GM10847 (cell line): ENCODE data around the gene KRTAP9-3.
"Not testable (repeated sequence)": the region's sequence is repeated elsewhere in the genome, so short reads cannot be mapped to it uniquely, and the experiment has no call there.

Experiments
- POLR2A ChIP-seq: IDR thresholded peaks from 2 replicates; pipeline ENCODE4 v1.6.1; 2011; ENCODE audit not compliant: insufficient read length; ENCODE audit errors: extremely low read depth

Gene KRTAP9-3

DNA sequence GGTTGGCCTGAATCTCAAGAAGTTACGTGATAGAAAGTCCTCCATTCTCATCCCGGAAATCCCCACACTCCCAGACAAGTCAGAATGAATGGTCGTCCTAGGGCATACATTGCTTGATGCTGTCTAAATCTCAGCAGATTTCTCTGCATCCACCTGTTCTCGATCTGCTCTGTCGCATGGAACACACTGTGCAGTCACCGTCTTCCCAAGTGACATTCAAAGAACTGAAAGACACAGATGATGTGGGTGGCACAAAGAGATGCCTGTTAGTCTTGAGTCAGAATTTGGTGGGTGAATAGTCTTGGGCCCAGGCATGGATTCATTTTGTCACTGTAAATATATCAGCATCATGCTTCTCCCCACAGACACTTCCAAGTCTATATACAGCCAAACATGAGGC lies 518 bp upstream of the KRTAP9-3 start:
- TF ChIP-seq POLR2A = no peak

DNA sequence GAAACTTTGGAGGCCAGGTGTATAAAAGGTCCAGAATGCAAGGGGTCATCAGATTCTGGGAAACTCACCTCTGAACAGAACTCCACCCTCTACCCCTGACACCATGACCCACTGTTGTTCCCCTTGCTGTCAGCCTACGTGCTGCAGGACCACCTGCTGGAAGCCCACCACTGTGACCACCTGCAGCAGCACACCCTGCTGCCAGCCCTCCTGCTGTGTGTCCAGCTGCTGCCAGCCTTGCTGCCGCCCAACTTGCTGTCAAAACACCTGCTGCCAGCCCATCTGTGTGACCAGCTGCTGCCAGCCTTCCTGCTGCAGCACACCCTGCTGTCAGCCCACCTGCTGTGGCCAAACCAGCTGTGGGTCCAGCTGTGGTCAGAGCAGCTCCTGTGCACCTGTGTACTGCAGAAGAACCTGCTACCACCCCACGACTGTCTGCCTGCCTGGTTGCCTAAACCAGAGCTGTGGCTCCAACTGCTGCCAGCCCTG lies 5.7 kb downstream of the KRTAP9-3 start, which contains the start of gene KRTAP9-8:
Gene KRTAP9-8 (plus strand): TSS at position 51 of the 489 bp plus-strand sequence. CDS start 53 bp downstream, at position 104.
- not testable (repeated sequence) for TF ChIP-seq POLR2A

DNA sequence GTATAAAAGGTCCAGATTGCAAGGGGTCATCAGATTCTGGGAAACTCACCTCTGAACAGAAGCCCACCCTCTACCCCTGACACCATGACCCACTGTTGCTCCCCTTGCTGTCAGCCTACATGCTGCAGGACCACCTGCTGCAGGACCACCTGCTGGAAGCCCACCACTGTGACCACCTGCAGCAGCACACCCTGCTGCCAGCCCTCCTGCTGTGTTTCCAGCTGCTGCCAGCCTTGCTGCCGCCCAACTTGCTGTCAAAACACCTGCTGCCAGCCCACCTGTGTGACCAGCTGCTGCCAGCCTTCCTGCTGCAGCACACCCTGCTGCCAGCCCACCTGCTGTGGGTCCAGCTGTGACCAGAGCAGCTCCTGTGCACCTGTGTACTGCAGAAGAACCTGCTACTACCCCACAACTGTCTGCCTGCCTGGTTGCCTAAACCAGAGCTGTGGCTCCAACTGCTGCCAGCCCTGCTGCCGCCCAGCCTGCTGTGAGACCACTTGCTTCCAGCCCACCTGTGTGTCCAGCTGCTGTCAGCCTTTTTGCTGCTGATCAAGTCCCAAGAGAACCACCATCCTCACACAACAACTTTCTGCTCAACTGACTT lies 17.5 kb downstream of the KRTAP9-3 start, which contains the start of gene KRTAP9-4:
Gene KRTAP9-4 (plus strand): TSS at position 51 of the 604 bp plus-strand sequence. CDS start 34 bp downstream, at position 85.
- TF ChIP-seq POLR2A = not testable (repeated sequence)

DNA sequence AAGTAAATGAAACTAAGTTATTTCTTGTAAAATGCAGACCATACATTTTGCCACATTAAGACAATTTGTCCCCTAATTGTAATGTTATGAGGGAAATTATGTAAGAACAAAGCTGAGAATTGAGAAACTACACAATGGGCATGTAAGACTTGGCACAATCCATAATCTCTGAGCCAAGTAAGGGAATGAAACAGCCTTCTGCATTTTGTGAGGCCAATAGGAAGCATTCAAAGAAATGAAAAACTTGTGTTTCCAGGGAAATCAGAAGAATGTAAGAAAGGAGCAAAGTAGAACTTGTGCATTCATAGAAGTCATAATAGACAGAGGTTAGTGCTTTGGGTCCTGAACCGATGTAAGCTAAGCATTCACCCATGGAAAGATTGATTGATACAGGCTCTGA lies 19.0 kb downstream of the KRTAP9-3 start:
- TF ChIP-seq POLR2A = no peak

DNA sequence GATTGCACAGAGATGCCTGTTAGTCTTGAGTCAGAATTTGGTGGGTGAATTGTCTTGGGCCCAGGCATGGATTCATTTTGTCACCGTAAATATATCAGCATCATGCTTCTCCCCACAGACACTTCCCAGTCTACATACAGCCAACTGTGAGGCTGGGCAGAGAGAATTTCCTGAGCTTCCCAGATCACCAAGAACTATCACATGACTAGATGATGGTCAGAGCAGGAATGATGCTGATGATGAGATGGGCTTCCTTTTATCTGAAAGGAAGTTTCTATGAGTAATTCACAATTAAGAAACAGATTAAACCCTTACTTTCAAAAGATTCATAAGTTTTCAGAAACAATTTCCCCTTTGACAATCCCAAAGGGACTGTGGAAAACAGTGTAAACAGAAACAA lies 22.6 kb downstream of the KRTAP9-3 start:
- no peak for TF ChIP-seq POLR2A

DNA sequence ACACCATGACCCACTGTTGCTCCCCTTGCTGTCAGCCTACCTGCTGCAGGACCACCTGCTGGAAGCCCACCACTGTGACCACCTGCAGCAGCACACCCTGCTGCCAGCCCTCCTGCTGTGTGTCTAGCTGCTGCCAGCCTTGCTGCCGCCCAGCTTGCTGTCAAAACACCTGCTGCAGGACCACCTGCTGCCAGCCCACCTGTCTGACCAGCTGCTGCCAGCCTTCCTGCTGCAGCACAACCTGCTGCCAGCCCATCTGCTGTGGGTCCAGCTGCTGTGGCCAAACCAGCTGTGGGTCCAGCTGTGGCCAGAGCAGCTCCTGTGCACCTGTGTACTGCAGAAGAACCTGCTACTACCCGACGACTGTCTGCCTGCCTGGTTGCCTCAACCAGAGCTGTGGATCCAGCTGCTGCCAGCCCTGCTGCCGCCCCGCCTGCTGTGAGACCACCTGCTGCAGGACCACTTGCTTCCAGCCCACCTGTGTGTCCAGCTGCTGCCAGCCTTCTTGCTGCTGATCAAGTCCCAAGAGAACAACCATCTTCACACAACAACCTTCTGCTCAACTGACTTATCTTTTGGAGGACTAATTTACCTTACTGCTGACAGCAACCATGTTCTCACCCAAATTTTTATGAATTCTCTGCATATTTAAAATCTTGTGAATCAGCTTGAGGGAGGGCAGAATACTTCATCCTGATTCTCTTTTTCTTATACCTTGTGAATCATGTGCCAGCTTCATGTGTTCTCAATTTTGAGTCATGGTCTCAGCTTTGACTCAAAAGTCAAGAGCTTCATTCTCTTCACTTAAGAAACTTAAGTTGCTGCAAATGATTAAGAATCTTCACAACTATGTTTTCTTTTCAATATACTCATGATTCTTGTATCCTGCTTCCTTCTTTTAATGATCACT lies 23.4 kb downstream of the KRTAP9-3 start, which contains the start of gene KRTAP9-9:
Gene KRTAP9-9 (plus strand): TSS at position 4 of the 910 bp plus-strand sequence.
- TF ChIP-seq POLR2A = not testable (repeated sequence)

DNA sequence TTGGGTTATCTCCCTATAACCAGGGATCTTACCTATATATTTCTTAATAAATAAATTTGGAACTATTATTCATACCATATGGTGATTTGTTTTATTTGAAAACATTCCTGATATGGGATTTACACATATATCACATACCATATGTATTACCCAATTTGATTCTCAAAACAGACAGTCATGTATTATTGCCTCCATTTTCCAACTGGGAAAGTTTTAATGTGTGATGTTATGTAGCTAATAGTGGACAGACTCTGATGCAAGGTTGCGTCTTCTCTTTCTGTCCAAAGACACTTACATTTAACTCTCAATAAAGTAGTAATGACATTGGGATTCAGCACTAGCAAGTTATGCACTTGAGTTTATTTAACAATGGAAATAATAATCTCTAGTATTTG lies 24.0 kb downstream of the KRTAP9-3 start:
- TF ChIP-seq POLR2A = no peak

DNA sequence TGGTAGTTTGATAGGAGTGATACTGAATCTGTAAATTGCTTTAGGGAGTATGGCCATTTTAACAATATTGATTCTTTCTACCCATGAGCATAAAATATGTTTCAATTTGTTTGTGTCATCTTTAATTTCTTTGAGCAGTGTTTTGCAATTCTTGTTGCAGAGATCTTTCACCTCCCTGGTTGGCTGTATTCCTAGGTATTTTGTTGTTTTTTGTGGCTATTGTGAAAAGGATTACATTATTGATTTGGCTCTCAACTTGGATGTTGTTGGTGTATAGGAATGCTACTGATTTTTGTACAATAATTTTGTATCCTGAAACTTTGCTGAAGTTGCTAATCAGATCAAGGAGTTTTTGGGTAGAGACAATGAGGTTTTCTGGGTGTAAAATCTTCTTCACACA lies 26.2 kb downstream of the KRTAP9-3 start:
- no peak for TF ChIP-seq POLR2A

DNA sequence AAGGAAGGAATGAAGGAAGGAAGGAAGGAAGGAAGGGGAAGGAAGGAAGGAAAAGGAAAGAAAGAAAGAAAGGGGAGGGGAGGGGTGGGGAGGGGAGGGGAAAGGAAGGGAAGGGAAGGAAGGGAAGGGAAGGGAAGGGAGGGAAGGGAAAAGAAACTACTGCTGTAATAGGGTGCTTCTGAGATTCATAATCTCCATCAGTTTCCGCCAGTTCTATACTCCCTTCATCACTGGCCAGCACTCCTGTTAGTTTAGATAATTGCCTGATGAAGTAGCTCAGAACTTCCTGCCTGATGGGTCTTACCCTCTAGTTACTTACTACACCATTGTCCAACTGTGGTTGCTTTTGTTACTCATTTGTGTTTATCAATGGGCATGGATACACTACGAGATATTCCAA lies 31.0 kb downstream of the KRTAP9-3 start:
- TF ChIP-seq POLR2A = no peak

DNA sequence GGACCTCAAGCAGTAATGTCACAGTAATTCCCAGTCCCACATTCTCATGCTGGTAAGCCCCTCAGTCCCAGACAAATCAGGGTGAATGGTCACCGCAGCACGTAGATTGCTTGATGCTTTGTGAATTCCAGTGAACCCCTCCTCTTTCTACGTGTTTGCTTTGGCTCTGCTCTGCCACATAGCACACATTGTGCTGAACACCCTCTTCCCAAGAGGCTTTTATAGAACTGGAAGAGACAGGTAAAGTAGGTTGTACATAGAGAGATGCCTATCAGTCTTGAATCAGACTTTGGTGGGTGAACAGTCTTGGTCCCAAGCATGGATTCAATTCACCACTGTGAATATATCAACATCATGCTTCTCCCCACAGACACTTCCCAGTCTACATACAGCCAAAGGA lies 32.4 kb downstream of the KRTAP9-3 start:
- TF ChIP-seq POLR2A = no peak

DNA sequence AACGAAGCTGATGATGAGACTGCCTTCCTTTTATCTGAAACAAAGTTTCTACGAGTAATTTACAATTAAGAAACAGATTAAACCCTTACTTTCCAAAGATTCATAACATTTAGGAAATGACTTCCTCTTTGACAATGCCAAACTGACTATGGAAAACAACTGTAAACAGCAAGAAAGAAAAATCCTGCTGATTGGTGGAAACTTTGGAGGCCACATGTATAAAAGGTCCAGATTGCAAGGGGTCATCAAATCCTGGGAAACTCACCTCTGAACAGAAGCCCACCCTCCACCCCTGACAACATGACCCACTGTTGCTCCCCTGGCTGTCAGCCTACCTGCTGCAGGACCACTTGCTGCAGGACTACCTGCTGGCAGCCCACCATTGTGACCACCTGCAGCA lies 32.8 kb downstream of the KRTAP9-3 start, which contains the start of gene KRTAP9-6:
Gene KRTAP9-6 (plus strand): TSS at position 301 of the 400 bp plus-strand sequence. CDS start 0 bp downstream, at position 301.
- TF ChIP-seq POLR2A = no peak

DNA sequence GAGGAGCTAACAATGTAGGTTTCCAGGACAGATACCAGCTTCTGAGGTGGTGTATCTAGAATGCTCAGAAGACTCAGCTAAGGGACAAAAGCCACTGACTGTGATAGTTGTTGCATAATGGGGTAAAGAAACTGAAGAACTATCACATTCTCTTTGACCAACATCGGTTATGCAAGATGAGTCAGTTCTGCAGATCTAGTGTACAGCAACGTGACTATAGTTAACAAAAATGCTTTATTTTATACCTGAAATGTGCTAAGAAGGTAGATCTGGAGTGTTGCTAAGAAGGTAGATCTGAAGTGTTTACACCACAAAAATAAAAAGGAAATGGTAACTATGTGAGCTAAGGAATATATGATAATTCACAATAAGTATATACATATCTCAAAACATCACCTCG lies 35.5 kb downstream of the KRTAP9-3 start:
- TF ChIP-seq POLR2A = no peak

DNA sequence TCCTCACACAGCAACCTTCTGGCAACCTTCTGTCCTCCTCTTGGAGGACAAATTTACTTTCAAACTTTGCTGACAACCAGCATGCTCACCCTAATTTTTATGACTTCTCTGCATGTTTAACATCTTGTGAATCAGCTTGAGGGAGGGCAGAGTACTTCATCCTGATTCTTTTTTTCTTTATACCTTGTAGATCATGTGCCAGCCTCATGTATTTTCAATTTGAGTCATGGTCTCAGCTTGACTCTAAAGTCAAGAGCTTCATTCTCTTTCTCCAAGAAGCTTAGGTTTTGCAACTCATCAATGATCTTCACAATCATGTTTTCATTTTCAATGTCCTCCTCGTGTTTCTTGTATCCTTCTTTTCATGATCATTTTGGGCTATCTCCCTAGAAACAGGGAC lies 39.6 kb downstream of the KRTAP9-3 start:
- TF ChIP-seq POLR2A = no peak

DNA sequence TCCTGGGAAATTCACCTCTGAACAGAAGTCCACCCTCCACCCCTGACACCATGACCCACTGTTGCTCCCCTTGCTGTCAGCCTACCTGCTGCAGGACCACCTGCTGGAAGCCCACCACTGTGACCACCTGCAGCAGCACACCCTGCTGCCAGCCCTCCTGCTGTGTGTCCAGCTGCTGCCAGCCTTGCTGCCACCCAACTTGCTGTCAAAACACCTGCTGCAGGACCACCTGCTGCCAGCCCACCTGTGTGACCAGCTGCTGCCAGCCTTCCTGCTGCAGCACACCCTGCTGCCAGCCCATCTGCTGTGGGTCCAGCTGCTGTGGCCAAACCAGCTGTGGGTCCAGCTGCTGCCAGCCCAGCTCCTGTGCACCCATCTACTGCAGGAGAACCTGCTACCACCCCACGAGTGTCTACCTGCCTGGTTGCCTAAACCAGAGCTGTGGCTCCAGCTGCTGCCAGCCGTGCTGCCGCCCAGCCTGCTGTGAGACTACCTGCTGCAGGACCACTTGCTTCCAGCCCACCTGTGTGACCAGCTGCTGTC lies 43.5 kb downstream of the KRTAP9-3 start, which contains the start of gene KRTAP9-7:
Gene KRTAP9-7 (plus strand): TSS at position 51 of the 543 bp plus-strand sequence. CDS start 0 bp downstream, at position 51.
- not testable (repeated sequence) for TF ChIP-seq POLR2A

DNA sequence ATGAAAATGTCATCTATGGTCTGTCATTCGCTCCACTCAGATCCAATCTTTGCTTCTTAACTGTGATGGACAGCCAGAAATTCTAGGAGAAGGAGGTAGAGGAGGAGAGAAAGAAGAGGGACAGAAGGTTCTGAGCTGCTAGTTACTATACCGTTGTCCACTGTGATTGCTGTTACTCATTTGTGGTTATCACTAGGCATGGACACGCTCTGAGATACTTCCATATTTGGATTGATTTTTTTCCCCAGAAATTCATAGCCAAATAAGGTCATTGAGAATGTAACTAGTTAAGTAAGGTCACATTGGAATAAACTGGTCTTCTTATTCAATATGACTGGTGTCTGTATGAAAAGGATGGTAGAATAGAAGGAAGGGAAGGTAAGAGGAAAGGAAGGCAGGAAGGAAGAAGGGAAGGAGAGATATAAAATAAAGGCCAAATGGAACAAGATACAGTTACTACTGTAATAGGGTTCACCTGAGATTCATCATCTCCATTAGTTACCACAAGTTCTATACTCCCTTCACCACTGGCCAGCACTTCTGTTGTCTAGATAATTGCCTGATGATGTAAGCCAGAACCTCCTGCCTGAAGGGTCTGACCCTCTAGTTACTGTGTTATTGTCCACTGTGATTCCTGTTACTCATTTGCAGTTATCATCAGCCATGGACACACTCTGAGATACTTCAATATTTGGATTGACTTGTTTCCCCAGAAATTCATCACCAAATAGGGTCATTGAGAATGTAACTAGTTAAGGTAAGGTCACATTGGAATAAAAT lies 46.1 kb downstream of the KRTAP9-3 start:
- TF ChIP-seq POLR2A = no peak
